ENCODE results near the gene CLPTM1L.

- TF ChIP-seq CTCF (IDR thresholded peaks at IDR 0.05), result no peak
- TF ChIP-seq ZFX (IDR thresholded peaks at IDR 0.05; ENCODE audit: borderline replicate concordance), result no peak
Measured at GRCh38 chr5:1331861-1332405, 13.0 kb downstream of the CLPTM1L start.
